GM06990 (cell line): ENCODE data around the gene MTUS2.
"Not testable (repeated sequence)": the region's sequence is repeated elsewhere in the genome, so short reads cannot be mapped to it uniquely, and the experiment has no call there.

Experiments
- DNase-seq: peaks from one replicate; pipeline ENCODE4 v3.0.0-alpha.2; 2011; ENCODE audit not compliant: insufficient read length; ENCODE audit errors: extremely low read depth
- H3K27me3 ChIP-seq: replicated peaks from 2 replicates; pipeline ENCODE4 v1.6.0; 2011; ENCODE audit warnings: low read length; ENCODE audit not compliant: control insufficient read depth, insufficient read depth
- H3K36me3 ChIP-seq: 2 replicates; pipeline ENCODE4 v1.5.1; 2011; ENCODE audit warnings: low read length; ENCODE audit not compliant: control insufficient read depth, insufficient read depth
- H3K4me3 ChIP-seq: replicated peaks from 2 replicates; pipeline ENCODE4 v1.5.1; 2011; ENCODE audit warnings: low read depth, mild to moderate bottlenecking, control low read depth, low read length
- CTCF ChIP-seq: IDR thresholded peaks from 2 replicates; pipeline ENCODE4 v1.5.1; 2011; ENCODE audit warnings: low read length, control low read depth, mild to moderate bottlenecking, inconsistent platforms; ENCODE audit not compliant: insufficient read depth, poor library complexity, severe bottlenecking

The MTUS2 gene

GRCh38 chr13:29328501-29328900 lies 508.4 kb downstream of the MTUS2 start:
- DNase-seq, result no peak
- Histone ChIP-seq H3K27me3 (no peaks in the 10 kb centered on the region), H3K4me3 (no peak overlapping the region), H3K36me3 (no peaks in the 10 kb centered on the region)
- no peak for TF ChIP-seq CTCF

- no peaks in the 10 kb centered on the region for H3K36me3 ChIP-seq
- no peak for TF ChIP-seq CTCF
- DNase-seq, result no peak
- no peaks in the 10 kb centered on the region for H3K27me3 ChIP-seq
- no peak overlapping the region for H3K4me3 ChIP-seq
These were observed 516.2 kb downstream of the MTUS2 start for GRCh38 chr13:29336356-29336755.

- no peaks in the 10 kb centered on the region for H3K36me3 ChIP-seq
- DNase-seq, result no peak
- no peaks in the 10 kb centered on the region for H3K27me3 ChIP-seq
- TF ChIP-seq CTCF, result no peak
- H3K4me3 ChIP-seq, result no peak overlapping the region
These were observed 519.5 kb downstream of the MTUS2 start for GRCh38 chr13:29339386-29340272.

- not testable (repeated sequence) for DNase-seq, H3K4me3 ChIP-seq, H3K36me3 ChIP-seq, H3K27me3 ChIP-seq
These were observed 525.9 kb downstream of the MTUS2 start for GRCh38 chr13:29345860-29346582.

GRCh38 chr13:29355029-29355428 lies 534.9 kb downstream of the MTUS2 start:
- H3K27me3 ChIP-seq, result no peaks in the 10 kb centered on the region
- TF ChIP-seq CTCF, result no peak
- H3K36me3 ChIP-seq, result no peaks in the 10 kb centered on the region
- DNase-seq, result no peak
- no peak overlapping the region for H3K4me3 ChIP-seq

GRCh38 chr13:29359181-29359580 lies 539.0 kb downstream of the MTUS2 start:
- no peaks in the 10 kb centered on the region for H3K27me3 ChIP-seq
- H3K4me3 ChIP-seq, result no peak overlapping the region
- no peak for DNase-seq
- TF ChIP-seq CTCF, result no peak
- no peaks in the 10 kb centered on the region for H3K36me3 ChIP-seq
